ENCODE data around the gene FAM53C.
A peak's percentile ranks its signal among the peaks of the same experiment; 100 is the strongest.

FAM53C gene

GRCh38 chr5:138337685-138338410 is at the start of gene FAM53C:
Gene FAM53C (plus strand): TSS chr5:138338266. CDS start chr5:138341336, 3,070 bp downstream.
- no peaks in the 10 kb centered on the region for H3K27me3 ChIP-seq (replicated peaks)
- peak within 1 kb of the TSS; percentile 99 for H3K27ac ChIP-seq
- in situ Hi-C loops (cut with HindIII; ENCODE audit: low pct_ligation_motif_present, low sequenced_read_pairs) = no loop called here
- TF ChIP-seq CTCF (IDR thresholded peaks at IDR 0.05; ENCODE audit: low read depth, low read length, missing control alignments) = peak; percentile 0
- peak; percentile 80 for DNase-seq
- peak within 1 kb of the TSS; percentile 83 for H3K4me3 ChIP-seq (ENCODE audit: low read depth, low read length)
- H3K36me3 ChIP-seq (replicated peaks) = peaks cover 9% of the 10 kb centered on the region

DNA sequence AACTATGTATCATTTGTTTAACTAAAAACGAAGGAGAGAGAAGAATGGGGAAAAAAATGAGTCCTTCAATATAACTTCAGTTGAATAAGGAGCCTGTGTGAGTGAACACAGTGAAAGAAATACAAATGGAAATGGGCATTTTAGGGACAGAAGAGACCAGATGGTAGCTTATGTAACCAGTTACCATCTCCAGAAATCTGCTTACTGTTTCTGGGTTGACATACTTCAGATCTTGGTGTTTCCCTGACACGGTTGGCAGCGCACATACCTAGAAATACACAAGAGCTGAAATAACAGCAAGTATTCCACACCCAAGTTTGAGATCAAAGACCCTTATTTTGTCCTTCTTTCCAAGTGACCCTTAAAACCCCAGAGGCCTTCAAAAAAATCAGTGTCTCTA is 48.8 kb upstream of the FAM53C start:
- H3K27me3 ChIP-seq (replicated peaks) = no peaks in the 10 kb centered on the region
- no peak overlapping the region for H3K4me3 ChIP-seq (ENCODE audit: low read depth, low read length)
- TF ChIP-seq CTCF (IDR thresholded peaks at IDR 0.05; ENCODE audit: low read depth, low read length, missing control alignments) = no peak
- no peak for DNase-seq
- H3K36me3 ChIP-seq (replicated peaks) = no peaks in the 10 kb centered on the region
- H3K27ac ChIP-seq = no peak overlapping the region
- in situ Hi-C loops (cut with HindIII; ENCODE audit: low pct_ligation_motif_present, low sequenced_read_pairs) = no loop called here

DNA sequence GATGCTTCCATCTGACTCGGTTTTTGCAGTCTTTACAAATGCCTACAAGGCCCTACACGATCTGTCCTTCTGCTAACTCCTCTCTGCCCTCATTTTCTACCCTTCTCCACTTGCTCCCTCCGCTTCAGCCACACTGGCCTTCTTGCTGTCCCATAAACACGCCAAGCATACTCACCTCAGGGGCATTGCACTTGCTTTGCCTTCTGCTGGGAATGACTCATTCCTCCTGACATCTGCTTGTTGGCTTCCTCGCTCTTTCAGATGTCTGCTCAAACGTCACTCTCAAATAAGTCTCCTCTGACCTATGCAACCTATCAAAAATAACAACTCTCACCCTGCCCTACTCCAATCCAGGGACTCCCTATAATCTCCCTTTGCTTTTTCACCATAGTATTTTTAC is 34.7 kb upstream of the FAM53C start:
- no peak overlapping the region for H3K27ac ChIP-seq
- in situ Hi-C loops (cut with HindIII; ENCODE audit: low pct_ligation_motif_present, low sequenced_read_pairs) = no loop called here
- H3K36me3 ChIP-seq (replicated peaks) = no peaks in the 10 kb centered on the region
- H3K27me3 ChIP-seq (replicated peaks) = no peaks in the 10 kb centered on the region
- H3K4me3 ChIP-seq (ENCODE audit: low read depth, low read length) = no peak overlapping the region
- DNase-seq = peak; percentile 39
- no peak for TF ChIP-seq CTCF (IDR thresholded peaks at IDR 0.05; ENCODE audit: low read depth, low read length, missing control alignments)

GRCh38 chr5:138305797-138306196 is 32.3 kb upstream of the FAM53C start:
- TF ChIP-seq CTCF (IDR thresholded peaks at IDR 0.05; ENCODE audit: low read depth, low read length, missing control alignments) = no peak
- no peaks in the 10 kb centered on the region for H3K27me3 ChIP-seq (replicated peaks)
- no peak overlapping the region for H3K4me3 ChIP-seq (ENCODE audit: low read depth, low read length)
- H3K27ac ChIP-seq = no peak overlapping the region
- no peak for DNase-seq
- no peaks in the 10 kb centered on the region for H3K36me3 ChIP-seq (replicated peaks)
- in situ Hi-C loops (cut with HindIII; ENCODE audit: low pct_ligation_motif_present, low sequenced_read_pairs) = no loop called here

- Histone ChIP-seq H3K27me3 (replicated peaks) (no peaks in the 10 kb centered on the region), H3K36me3 (replicated peaks) (no peaks in the 10 kb centered on the region), H3K27ac (no peak overlapping the region), H3K4me3 (ENCODE audit: low read depth, low read length) (no peak overlapping the region)
- no peak for DNase-seq
- TF ChIP-seq CTCF (IDR thresholded peaks at IDR 0.05; ENCODE audit: low read depth, low read length, missing control alignments) = no peak
- in situ Hi-C loops (cut with HindIII; ENCODE audit: low pct_ligation_motif_present, low sequenced_read_pairs) = no loop called here
These were observed 22.3 kb upstream of the FAM53C start for GRCh38 chr5:138315751-138316278.
